Left forelimb (tissue), 1 donor: Measurements from ENCODE around the gene ADH1B.
A peak's percentile ranks its signal among the peaks of the same experiment; 100 is the strongest.
"Not testable (repeated sequence)": the region's sequence is repeated elsewhere in the genome, so short reads cannot be mapped to it uniquely, and the experiment has no call there.

ENCODE experiments used
- DNase-seq: peaks from one replicate; pipeline ENCODE4 v3.0.0-alpha.2; 2018; ENCODE audit warnings: low spot score

Gene ADH1B

DNA sequence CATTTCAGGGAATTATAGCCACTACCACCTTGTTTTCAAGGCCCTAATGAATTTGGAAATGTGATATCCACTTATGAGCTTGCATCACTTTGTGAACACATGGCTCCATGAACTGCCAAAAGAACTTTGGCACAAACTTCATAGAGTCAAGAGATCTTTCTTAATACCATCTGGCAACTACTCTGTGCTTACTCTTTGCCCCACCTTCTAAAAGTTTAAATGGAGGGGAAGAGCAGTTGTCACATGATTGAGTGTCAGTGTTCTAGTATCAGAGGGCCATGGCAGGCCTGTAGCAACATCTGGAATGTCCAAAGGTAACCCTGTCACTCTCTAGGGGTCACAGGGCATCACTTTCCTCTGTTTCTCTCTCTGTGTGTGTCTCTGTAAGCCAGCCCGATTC is 2.6 kb upstream of the ADH1B start:
- DNase-seq, result no peak

DNA sequence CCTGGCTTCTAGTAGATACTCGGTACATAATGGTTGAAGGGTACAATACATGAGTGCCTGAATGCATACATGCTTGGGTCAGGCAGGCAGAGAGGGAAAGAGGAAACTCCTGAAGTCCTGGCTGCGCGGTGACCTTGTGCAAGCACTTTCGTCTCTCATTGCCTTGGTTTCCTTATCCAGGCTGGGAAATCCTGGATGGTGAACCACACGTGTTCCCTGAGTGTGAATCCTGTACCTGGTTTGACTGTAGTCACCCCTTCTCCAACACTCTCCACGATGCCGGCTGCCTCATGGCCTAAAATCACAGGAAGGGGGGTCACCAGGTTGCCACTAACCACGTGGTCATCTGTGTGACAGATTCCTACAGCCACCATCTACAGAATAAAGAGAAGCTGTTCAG is 3.4 kb downstream of the ADH1B start:
- not testable (repeated sequence) for DNase-seq

DNA sequence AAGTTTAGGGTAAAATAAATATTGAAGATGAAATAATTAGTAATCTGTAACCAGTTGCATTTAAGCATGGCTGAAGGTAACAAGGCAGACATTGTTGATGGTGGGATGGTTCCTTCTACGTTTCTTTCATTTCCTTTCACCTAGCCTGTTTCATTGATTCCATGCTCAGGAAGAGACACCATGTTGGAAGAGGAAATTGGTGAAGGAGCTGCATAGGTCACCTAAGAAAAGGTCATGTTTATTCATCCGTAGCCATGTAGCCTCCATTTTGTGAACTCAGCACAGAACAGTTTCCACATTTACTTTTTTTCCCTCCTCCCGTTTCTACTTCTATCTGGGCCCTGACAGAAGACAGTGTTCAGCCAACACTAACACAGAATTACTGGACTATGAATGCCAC is 3.8 kb downstream of the ADH1B start:
- DNase-seq, result no peak

- DNase-seq, result no peak
Measured at GRCh38 chr4:99315839-99316238, 5.4 kb downstream of the ADH1B start.

DNA sequence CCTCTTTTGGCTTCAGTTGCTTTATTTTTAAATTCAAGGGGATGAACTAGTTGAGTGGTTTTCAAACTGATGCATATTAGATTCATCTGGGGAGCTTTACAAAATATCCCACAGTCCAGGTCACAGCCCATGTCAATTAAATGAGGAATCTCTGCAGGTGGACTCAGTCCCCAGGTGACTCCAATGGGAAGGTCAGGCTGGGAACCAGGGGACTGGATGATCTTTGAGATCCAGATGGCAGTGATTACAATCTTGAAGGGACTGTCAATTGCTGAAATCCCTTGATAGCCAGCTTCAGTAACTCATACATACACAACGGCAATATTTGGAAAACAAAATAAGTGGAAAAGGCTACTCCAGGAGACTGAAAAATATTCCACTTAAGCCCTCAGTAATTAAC is 7.0 kb downstream of the ADH1B start:
- DNase-seq, result no peak

DNA sequence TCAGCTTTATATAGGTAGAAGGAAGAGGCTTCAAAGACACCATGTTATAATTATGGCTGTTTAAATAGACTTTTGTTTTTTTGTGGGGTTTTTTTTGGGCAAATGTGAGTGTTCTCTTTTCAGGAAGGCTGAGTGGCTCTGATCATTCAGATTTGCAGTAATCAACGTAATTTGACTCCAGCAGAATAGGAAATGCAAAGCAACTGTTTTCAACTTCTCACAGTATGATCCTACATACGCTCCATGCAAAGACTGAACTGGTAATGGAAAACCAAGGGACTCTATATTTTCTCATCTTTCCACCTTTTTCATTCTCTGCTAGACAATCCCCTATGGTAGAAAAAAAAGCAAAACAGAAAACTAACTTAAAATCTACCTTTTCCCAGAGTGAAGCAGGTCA is 10.8 kb downstream of the ADH1B start:
- DNase-seq, result no peak

DNA sequence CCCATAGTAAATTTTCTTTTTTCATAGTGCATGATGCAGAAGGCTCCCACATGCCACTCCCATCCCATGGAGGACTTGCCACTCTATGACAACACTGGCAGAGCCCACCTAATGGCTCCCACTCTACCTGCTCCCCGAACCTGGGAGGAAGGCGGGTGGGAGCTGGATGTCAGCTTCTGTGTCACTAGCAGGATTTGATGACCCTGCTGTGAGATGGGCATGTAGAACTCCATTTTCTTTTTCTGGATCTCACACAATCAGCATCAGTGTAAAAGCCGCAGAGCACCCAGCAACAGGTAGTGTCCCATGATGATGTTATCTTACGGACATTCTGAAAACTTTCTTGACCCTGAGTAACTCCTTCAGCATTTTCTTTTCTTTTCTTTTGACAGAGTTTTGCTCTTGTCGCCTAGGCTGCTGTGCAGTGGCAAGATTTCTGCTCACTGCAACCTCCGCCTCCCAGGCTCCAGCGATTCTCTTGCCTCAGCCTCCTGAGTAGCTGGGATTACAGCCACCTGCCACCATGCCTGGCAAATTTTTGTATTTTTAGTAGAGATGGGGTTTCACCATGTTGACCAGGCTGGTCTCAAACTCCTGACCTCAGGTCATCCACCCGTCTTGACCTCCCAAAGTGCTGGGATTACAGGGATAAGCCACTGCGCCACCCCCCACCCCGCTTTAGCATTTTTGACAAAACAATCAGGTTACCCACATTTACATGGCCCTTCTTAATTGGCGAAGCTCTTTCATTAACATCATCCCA is 15.4 kb downstream of the ADH1B start:
- no peak for DNase-seq

DNA sequence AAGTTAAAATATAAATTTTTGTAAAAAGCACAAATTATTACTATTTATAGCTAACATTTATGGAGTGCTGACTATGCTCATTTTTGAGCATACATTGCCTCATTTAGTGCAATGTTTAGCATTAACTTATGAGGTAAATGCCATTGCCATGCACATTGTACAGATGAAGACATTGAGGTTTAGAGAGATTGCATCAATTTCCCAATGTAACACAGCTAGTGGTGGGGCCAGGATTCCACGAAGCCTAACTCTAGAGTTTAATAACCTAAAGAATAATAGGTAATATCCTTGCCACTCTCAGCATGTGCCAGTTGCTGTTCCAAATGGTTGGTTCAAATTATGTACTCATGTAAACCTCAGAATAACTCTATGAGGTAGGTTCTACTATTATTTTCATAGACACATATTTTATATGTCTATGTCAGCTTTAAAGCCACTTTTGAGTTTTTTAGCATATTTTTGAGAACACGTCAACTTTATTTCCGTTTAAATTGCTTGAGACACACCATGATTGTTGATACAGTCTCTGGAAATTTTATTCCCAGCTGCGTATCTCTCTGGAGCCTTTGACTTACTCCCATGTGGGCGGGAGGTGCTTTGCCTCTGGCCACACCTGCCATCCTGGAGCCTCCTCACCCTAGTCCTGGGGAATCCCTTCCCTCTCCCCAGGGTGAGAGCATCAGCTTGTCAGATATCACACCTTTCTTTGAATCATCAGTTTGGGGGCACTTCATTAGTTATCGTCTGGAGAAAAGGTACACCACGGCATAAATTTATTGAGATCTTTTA is 19.6 kb downstream of the ADH1B start:
- DNase-seq, result no peak

GRCh38 chr4:99300934-99301333 is 20.3 kb downstream of the ADH1B start:
- DNase-seq, result peak; percentile 75

- DNase-seq, result no peak
Measured at GRCh38 chr4:99293357-99293756, 27.8 kb downstream of the ADH1B start.

GRCh38 chr4:99290848-99291786 is 30.1 kb downstream of the ADH1B start, which contains the start of gene ADH1A:
Gene ADH1A, minus strand, starts transcription at chr4:99290985. Its CDS starts 71 bp downstream, at chr4:99290914.
- DNase-seq, result no peak

- no peak for DNase-seq
Measured at GRCh38 chr4:99285387-99285786, 35.8 kb downstream of the ADH1B start.

DNA sequence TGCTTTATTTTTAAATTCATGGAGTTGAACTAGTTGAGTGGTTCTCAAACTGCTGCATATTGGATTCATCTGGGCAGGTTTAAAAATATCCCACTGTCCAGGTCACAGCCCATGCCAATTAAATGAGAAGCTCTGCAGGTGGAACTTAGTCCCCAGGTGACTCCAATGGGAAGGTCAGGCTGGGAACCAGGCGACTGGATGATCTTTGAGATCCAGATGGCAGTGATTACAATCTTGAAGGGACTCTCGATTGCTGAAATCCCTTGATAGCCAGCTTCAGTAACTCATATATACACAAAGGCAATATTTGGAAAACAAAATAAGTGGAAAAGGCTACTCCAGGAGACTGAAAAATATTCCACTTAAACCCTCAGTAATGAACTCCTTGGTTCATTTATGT is 38.5 kb downstream of the ADH1B start:
- DNase-seq, result no peak

DNA sequence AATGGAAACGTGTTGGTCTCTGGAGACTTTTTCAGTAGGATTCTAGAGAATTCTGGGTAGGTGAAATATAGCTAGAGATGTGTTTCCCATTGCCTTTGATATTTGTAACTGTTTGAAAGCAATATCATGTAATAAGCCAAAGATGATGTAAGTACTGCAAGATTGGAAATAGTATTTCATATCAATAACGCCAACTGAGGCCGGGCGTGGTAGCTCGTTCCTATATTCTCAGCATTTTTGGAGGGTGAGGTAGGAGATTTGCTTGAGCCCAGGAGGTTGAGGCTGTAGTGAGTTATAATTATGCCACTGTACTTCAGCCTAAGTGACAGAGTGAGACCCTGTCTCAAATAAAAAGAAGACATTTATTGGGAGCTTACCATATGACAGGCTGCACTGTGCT is 39.9 kb downstream of the ADH1B start:
- no peak for DNase-seq

- DNase-seq, result no peak
Measured at GRCh38 chr4:99276417-99276816, 44.8 kb downstream of the ADH1B start.

GRCh38 chr4:99275885-99276284 is 45.3 kb downstream of the ADH1B start:
- no peak for DNase-seq

DNA sequence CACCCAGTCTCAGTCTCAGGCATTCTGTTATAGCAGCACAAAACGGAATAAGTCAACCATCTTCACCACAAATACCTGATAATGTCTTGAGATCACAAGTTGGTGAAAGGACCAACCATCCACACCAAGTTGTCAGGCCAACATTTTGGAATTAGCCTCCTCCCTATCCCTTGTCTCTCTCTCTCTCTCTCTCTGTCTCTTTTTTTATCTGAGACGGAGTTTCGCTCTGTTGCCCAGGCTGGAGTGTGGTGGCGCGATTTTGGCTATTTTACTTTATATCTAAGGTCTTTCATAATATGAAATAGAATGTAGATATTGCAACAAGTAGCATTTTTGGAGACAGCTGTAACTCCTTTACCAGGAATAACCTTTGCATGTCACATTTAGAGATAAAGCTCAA is 46.2 kb downstream of the ADH1B start:
- no peak for DNase-seq

DNA sequence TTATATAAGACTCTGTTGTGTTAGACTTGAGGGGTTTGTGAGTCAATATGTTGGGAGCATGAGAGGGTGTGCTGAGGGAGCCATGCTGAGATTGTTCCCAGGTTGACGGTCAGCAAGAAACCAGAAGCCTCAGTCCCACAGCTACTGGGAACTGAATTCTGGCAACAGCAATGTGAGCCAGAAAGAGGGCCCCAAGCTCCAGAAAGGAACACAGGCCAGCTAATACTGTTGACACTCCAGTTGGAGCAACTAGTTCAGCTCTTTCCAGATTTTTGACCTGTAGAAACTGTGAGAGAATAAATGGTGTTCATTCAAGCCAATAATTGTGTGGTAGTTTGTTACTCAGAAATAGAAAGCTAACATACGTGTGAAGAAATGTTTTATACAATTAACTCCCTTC is 47.5 kb downstream of the ADH1B start:
- DNase-seq, result no peak

GRCh38 chr4:99264927-99265326 is 56.3 kb downstream of the ADH1B start:
- DNase-seq, result no peak
